Right renal pelvis (tissue), 4 donors: ENCODE data around the gene TBC1D22B. TPM values are rescaled to one million over a fixed set of nuclear protein-coding genes. Genes with fewer than 3 reads are reported as not detected.
"Not testable (repeated sequence)": the region's sequence is repeated elsewhere in the genome, so short reads cannot be mapped to it uniquely, and the experiment has no call there.

ENCODE experiments used
- DNase-seq, 4 donors: peaks; one replicate each; pipeline ENCODE4 v3.0.0-alpha.2; 2013; ENCODE audit warnings: low read depth in 4 of 4, low spot score in 3 of 4, missing footprints in 1 of 4
- polyA plus RNA-seq, 4 donors: library from polyadenylated mRNA; unstranded; fragments of 120-200 nt; gene quantifications; one replicate each; pipeline ENCODE4 v1.2.1, GENCODE V29; 2013; ENCODE audit not compliant: insufficient read length in 4 of 4

TBC1D22B gene
- polyA plus RNA-seq, 4 donors: 13.9 to 15.2 (median 14.3) TPM

GRCh38 chr6:37298958-37299357, 41.4 kb downstream of the TBC1D22B start:
- no peak for DNase-seq

GRCh38 chr6:37299990-37300389, 42.4 kb downstream of the TBC1D22B start:
- DNase-seq: no peak

- no peak for DNase-seq
Observed at GRCh38 chr6:37302086-37302686, 44.6 kb downstream of the TBC1D22B start.

DNA sequence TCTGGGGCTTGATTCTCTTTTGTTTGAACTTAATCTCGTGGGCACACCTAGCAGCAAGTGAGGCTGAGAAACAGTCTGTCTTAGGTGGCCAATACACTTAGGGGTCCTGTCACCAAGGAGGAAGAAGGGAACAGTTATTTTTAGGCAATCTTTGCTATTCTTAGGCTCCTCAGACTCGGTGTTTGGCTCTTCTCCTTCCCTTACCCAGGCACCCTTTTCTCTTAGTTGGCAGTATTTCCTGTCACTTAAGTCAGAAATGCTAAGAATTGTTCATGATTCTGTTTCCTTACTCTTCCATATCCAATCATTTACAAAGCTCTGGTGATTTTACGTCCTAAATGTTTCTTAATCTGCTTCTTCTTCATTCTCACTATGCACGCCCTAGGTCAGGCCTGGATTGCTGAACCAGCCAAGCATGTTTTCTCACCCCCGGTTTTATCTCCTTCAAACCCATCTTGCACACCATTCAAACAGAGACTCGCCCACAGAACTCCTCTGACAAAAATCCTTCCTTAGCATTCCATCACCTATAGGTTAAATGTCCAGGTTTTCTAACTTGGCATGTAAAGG, 45.6 kb downstream of the TBC1D22B start:
- no peak for DNase-seq

DNA sequence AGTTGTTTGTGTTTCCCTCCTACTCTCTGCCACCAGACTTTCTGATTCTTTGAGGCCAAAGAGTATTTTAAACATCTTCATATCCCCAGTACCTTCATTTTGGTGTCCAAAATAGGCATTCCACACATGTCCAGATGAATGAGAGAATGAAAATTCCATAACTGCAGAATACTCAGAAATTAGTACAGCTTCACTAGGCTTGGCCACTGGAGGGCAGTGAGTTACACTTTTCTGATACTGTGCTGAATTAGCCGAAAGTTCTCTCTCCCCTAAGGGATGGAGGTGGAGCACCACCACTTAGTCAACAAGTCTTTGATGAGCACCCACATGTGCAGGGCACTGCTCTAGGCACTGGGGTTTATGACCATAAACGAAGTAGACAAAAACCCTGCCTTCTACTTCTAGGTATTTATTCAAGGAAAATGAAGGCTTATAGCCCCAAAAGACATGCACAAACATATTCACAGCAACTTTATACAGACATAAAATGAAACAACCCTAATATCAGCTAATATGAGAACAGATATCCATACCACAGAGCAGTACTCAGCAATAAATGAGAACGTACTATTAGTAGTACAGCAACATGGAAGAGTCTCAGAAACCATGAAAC, 46.4 kb downstream of the TBC1D22B start:
- DNase-seq: no peak

- DNase-seq: no peak
Observed at GRCh38 chr6:37304766-37305165, 47.2 kb downstream of the TBC1D22B start.

DNA sequence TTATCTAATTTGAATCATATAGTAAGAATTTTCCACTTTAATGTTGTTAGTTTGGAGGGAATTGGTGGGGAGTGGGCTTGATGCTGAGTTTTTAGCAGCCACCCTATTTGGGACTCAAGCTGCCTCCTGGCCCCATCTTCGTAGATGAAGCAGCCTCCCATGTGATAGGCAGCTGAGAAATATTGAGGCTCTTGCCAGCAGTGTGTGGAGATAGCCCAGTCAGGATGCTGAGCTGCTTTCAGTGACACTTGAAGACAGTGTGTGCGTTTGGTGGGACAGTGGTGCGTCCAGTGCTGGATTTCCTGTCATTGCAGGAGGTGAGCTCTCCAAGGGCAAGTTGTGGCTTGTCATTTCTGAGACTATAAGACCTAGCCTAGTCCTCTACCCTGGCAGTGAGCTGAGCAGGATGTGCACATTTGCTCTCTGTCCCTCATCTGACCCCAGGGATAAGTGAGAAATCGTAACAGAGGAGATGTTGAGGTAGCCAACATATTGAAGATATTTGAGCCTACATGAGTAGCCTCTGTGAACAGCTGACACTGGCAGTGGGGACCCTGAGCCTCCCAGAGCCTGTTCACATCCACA, 48.4 kb downstream of the TBC1D22B start:
- DNase-seq: no peak

DNA sequence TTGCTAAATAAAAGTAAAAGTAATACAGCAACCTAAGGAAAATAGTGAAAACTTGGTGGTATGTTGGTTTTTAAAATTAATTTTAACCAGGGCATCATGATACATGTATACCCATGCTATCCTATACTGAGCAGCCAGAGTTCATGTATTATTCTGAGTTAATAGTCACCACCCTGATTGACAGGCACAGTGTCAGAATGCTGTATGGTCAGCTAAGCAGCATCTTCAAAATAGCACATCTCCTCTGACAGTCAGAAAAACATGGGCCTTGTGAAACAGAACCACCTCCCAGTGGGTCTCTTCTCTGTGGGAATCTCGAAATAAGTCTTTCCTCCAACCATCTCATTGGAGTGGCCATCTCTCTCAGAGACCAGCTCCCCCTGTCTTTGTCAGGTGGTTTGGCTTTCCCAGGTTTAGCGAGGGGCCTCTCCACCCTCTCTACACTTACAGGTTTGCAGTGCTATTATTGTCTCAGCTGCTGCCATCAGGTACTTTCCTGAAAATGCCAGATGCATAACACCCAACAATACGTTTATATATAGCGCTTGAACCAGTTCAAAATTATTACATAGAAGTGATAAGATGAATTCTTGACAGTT, 49.2 kb downstream of the TBC1D22B start:
- no peak for DNase-seq

- DNase-seq: not testable (repeated sequence)
Observed at GRCh38 chr6:37307484-37307883, 49.9 kb downstream of the TBC1D22B start.

DNA sequence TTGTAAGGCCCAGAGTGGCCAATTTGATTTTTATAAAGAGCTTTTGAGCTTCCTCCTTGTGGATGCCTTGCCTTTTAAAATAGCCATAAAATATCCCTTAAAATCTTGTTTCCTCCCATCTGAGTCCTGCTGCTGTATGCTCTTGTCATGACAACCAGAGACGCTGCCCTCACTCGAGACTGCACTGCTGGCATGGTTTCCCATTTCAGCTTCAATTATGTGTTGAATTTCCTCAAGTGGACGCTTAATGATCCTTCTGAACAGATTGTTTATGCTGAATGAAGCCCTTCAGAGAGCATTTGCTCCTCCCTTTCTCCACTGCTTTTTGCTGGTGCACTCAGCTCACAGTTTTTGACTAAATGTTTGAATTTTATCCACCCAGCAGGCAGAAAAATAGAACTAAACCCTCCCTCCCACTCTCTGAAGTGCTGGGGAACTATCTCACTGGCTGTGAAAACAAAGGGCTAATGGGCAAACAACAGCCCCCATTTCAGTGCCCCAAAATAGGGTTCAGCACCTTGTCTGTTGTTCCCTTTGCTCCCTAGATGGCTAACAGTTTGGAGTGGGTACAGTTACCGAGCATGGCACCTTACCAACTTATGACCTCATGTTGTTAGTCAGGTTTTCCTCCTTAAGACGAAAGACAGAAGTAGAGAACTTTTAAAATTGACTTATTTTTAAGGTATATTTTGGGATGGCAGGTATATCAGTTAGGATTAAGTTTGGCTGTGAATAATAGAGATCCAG, 50.7 kb downstream of the TBC1D22B start:
- no peak for DNase-seq

DNA sequence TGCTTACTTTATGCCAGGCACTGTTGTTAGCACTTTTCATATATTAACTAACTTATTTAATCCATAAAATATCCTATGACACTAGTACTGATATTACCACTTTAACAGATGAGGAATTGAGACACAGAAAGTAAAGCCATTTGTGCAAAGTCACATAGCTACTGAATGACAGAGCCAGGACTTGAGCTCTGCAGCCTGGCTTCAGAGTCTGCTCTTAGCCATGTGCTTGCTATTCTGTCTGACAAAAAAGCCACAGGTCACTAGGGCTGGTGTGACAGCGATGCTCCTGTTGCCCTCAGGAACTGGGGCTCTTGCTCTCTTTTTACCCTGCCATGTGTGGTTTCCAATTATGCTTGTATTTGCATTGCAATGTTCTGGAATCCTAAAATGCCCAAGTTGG, 51.5 kb downstream of the TBC1D22B start:
- DNase-seq: no peak

GRCh38 chr6:37309692-37310091, 52.1 kb downstream of the TBC1D22B start:
- no peak for DNase-seq

DNA sequence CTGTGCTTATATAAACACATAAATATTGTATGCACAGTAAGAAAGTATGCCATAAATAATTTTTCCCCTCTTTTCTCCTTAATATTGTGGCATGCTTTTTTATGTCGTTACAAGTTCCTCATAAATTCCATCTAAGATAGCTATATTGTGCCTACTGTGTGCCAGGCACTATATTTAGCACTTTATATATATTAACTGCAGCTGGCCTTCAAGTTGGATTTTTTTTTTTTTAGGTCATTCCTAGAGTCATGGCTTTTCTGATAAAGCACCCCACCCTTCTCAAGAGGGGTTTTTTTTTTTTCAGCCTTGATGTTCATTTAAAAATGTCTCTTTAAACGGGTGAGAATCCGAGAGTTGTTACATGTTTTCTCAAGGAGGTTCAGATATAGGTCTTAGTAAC, 53.4 kb downstream of the TBC1D22B start:
- DNase-seq: no peak

GRCh38 chr6:37311741-37312473, 54.3 kb downstream of the TBC1D22B start:
- DNase-seq: no peak

- no peak for DNase-seq
Observed at GRCh38 chr6:37313723-37314486, 56.3 kb downstream of the TBC1D22B start.

GRCh38 chr6:37314487-37315156, 57.0 kb downstream of the TBC1D22B start:
- peak in 1 of 4 donors; percentile 35 for DNase-seq

DNA sequence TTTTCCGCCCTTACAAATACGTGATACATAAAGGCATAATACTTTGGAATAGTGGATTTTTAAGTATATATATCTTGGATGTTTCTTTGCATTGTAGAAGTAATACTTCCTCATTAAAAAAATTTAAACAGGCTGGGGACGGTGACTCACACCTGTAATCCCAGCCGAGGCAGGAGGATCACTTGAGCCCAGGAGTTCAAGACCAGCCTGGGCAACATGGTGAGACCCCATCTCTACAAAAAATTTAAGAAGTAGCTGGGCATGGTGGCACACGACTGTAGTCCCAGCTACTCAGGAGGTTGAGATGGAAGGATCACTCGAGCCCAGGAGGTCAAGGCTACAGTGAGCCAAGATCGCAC, 57.6 kb downstream of the TBC1D22B start:
- DNase-seq: no peak

GRCh38 chr6:37316071-37316470, 58.5 kb downstream of the TBC1D22B start:
- DNase-seq: no peak
